Natural killer cell treated with Interleukin-12 subunit alpha and Interleukin-12 subunit beta and Interleukin-15 and Interleukin-18, amount 100 ng/mL, for 72 hours (primary cell): ENCODE data around the gene OR5B2. TPM values are rescaled to one million over a fixed set of nuclear protein-coding genes. Genes with fewer than 3 reads are reported as not detected.

ENCODE experiments used
- ATAC-seq, 2 donors: fragments of 150-1000 bp; cut with Tn5 transposase in 1 of 2; sonication (Bioruptor Pico), chemical (Tn5 transposase) in 1 of 2; 2 replicates each; pipeline ENCODE4 v1.10.0; 2021
- DNase-seq: peaks from one replicate; pipeline ENCODE4 v3.0.0; 2022; ENCODE audit warnings: low spot score
- H3K27ac Mint-ChIP-seq, 2 donors: 1 replicate in 1 of 2; 2 replicates in 1 of 2; pipeline ENCODE4 v1.8.0; 2022; ENCODE audit warnings: mixed read lengths in 2 of 2, mild to moderate bottlenecking in 1 of 2, moderate library complexity in 1 of 2
- H3K27me3 Mint-ChIP-seq, 2 donors: 1 replicate in 1 of 2; 2 replicates in 1 of 2; pipeline ENCODE4 v1.8.0; 2022; ENCODE audit warnings: mixed read lengths in 2 of 2
- H3K36me3 Mint-ChIP-seq: one replicate; pipeline ENCODE4 v1.8.0; 2022; ENCODE audit warnings: mixed read lengths
- H3K4me1 Mint-ChIP-seq, 2 donors: 1 replicate in 1 of 2; 2 replicates in 1 of 2; pipeline ENCODE4 v1.8.0; 2022; ENCODE audit warnings: low read depth in 2 of 2, mixed read lengths in 2 of 2, mild to moderate bottlenecking in 1 of 2
- H3K4me3 Mint-ChIP-seq: one replicate; pipeline ENCODE4 v1.8.0; 2022; ENCODE audit warnings: mixed read lengths
- H3K9me3 Mint-ChIP-seq: 2 replicates; pipeline ENCODE4 v1.8.0; 2022; ENCODE audit warnings: mixed read lengths
- total RNA-seq, 2 donors: library from RNA; stranded (reverse); gene quantifications; one replicate each; pipeline ENCODE4 v1.2.3, GENCODE V29; 2022

OR5B2 gene
- total RNA-seq, 2 donors from 2014 or later, result not detected

GRCh38 chr11:58394195-58394594, 33.7 kb downstream of the OR5B2 start:
- Mint-ChIP-seq H3K9me3 (peaks cover 4% of the 10 kb centered on the region), H3K4me1 (no peaks in the 10 kb centered on the region), H3K27ac (no peak overlapping the region), H3K27me3 (peaks cover 7 to 15% of the 10 kb centered on the region in 2 donors), H3K4me3 (no peak overlapping the region), H3K36me3 (no peaks in the 10 kb centered on the region)
- DNase-seq (no peak), ATAC-seq (no peak)

GRCh38 chr11:58392746-58393145, 35.2 kb downstream of the OR5B2 start:
- peaks cover 5 to 10% of the 10 kb centered on the region in 2 donors for H3K27me3 Mint-ChIP-seq
- no peak overlapping the region for H3K4me3 Mint-ChIP-seq
- no peak overlapping the region for H3K27ac Mint-ChIP-seq
- H3K36me3 Mint-ChIP-seq, result no peaks in the 10 kb centered on the region
- DNase-seq, result no peak
- peaks cover 4% of the 10 kb centered on the region for H3K9me3 Mint-ChIP-seq
- no peak for ATAC-seq
- H3K4me1 Mint-ChIP-seq, result no peaks in the 10 kb centered on the region

- no peak for DNase-seq
- no peak for ATAC-seq
- no peak overlapping the region for H3K27ac Mint-ChIP-seq
Measured at GRCh38 chr11:58391879-58392278, 36.0 kb downstream of the OR5B2 start.

GRCh38 chr11:58390551-58391063, 37.3 kb downstream of the OR5B2 start:
- peaks cover 3 to 10% of the 10 kb centered on the region in 2 donors for H3K27me3 Mint-ChIP-seq
- no peak for DNase-seq
- H3K27ac Mint-ChIP-seq, result no peak overlapping the region
- no peaks in the 10 kb centered on the region for H3K36me3 Mint-ChIP-seq
- no peak for ATAC-seq
- H3K4me3 Mint-ChIP-seq, result no peak overlapping the region
- no peaks in the 10 kb centered on the region for H3K4me1 Mint-ChIP-seq
- H3K9me3 Mint-ChIP-seq, result peaks cover 3% of the 10 kb centered on the region

More at GRCh38 chr11:58391879-58392278, 36.0 kb downstream of the OR5B2 start:
- no peak overlapping the region for H3K4me3 Mint-ChIP-seq
- no peaks in the 10 kb centered on the region for H3K36me3 Mint-ChIP-seq
- peaks cover 3 to 10% of the 10 kb centered on the region in 2 donors for H3K27me3 Mint-ChIP-seq
- H3K4me1 Mint-ChIP-seq, result no peaks in the 10 kb centered on the region
- peaks cover 4% of the 10 kb centered on the region for H3K9me3 Mint-ChIP-seq

Other genes starting within 250 kb of the OR5B2 start
- not detected for gene OR9Q2, start 239.1 kb downstream of the OR5B2 start, total RNA-seq
- not detected for gene OR1S2, start 224.0 kb downstream of the OR5B2 start, total RNA-seq
- gene OR1S1, start 215.4 kb downstream of the OR5B2 start, total RNA-seq, result not detected
- not detected for gene OR10Q1, start 199.2 kb downstream of the OR5B2 start, total RNA-seq
- gene OR10W1, start 159.9 kb downstream of the OR5B2 start, total RNA-seq, result not detected
- gene OR5B17, start 69.1 kb downstream of the OR5B2 start, total RNA-seq, result not detected
- not detected for gene OR5B3, start 21.2 kb downstream of the OR5B2 start, total RNA-seq
- gene OR5B12, start 14.1 kb upstream of the OR5B2 start, total RNA-seq, result not detected
- gene OR5B21, start 80.0 kb upstream of the OR5B2 start, total RNA-seq, result 1 to 10 TPM; 3.5 to 3.9 TPM
- gene LPXN, start 147.7 kb upstream of the OR5B2 start, total RNA-seq, result 100 to 1,000 TPM; 239 to 243 TPM
- 10 to 100 TPM; 52.9 to 54.3 TPM for gene ZFP91, start 150.9 kb upstream of the OR5B2 start, total RNA-seq
- gene CNTF, start 194.5 kb upstream of the OR5B2 start, total RNA-seq, result 1 to 10 TPM; 4.7 to 6.3 TPM